Measurements from ENCODE around the gene SRGAP1.

GRCh38 chr12:63894132-63894531 lies 49.6 kb downstream of the SRGAP1 start:
- TF ChIP-seq GATA3 (IDR thresholded peaks at IDR 0.05; ENCODE audit: low read depth, low read length) (no peak), GATA2 (IDR thresholded peaks at IDR 0.05; ENCODE audit: low read depth, low read length) (no peak)

All from SH-SY5Y (cell line).